Stimulated activated CD4-positive, alpha-beta T cell treated with anti-CD3 and anti-CD28 coated beads, TNF-alpha, amount 100 ng/mL, for 4 hours (primary cell): ENCODE measurements around the gene LRRC4.

ENCODE experiments used
- DNase-seq, 3 experiments: peaks; one replicate each; pipeline ENCODE4 v3.0.0-alpha.2; 2020; ENCODE audit warnings: low read depth in 3 of 3

Gene LRRC4

DNA sequence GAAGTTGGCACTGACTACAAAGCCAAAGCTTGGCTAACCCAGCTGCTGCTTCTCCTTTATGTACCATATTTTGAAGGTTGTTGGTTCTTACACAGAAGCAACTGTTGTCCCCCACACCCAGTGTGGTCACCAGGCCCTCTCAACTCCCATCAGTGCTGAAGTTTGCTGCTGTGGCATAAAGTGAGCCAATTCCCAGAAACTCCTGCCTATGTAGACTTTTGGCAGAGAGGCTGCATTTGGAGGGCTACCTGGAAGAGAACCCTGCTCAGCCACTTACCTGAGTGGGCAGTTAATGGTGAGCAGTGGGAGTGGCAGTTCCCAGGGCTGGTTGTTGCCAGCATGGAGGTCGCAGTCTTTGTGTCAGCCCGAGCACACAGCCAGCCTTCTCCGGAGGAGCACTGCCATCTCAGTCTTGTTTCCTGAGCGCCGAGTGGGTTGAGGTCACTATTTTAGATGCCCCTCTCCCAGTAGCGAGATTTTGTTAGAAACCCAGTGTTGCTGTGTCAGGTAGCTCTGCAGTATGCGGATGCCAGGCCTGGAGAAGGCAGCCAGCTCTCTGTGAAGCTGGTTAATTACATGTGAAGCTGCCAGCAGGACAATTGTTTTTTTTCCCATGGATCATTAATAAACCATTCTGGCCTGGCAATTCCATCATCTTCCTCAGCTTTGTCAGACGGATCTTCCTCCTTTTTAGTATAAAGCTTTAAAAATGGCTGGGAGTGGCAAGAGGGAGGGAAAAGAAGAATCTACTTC is 24.5 kb downstream of the LRRC4 start:
- DNase-seq = no peak

DNA sequence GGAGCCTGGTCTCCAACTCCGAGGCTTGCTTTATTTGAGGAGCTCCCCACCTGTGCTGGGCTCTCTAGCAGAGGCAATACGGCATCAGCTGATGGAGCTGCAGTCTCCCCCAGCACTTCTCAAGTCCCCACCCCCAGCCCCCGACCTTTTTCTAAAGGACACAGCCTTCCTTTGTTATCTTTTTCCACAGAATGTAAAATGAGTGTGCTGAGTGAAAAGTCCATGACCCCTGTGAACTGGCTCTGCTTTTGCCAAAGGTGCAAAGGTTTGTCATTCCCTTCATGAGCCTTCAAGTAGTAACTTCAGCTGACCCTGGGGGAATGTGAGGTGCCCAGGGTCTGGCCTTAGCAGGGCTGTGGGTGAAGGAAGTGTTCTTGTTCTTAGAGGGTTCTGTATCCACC is 25.5 kb downstream of the LRRC4 start:
- DNase-seq = no peak

DNA sequence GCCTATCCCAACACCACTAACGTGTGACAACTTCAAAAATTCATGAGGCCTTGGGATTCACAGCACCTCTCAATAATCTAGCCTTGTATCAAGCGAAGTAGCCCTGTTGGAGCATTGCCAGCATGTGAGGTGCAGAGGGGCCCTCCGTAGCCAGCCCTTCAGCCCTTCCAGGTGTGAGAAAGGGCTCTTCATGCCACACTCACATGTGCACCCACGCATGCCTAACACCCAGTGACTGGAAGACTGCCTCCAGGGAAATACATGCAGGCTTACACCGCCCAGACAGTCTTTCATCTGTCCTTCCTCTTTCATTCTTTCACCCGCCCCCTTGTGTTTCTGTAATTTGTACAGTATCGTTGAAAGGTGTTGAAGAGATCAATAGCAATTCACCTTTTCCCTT is 26.1 kb downstream of the LRRC4 start:
- DNase-seq = no peak

DNA sequence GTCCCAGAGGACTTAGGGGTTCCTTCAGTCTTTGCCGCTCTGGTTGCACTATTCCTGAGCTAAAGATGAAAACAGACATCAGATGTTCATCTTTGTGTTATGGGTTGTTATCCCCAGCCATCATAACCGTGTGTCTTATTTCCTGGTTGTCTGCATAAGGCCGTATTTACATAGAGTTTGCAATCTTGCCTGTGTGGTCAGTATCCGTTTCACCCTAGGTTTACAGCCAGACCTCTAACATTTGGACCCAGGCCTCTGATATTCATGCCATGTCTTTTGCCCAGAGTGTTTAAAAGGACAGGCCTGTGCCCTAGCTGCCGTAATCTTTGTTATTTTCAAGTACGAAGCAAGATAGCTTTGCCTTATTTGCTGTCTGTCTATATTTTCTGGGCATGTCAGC is 26.6 kb downstream of the LRRC4 start:
- no peak for DNase-seq

DNA sequence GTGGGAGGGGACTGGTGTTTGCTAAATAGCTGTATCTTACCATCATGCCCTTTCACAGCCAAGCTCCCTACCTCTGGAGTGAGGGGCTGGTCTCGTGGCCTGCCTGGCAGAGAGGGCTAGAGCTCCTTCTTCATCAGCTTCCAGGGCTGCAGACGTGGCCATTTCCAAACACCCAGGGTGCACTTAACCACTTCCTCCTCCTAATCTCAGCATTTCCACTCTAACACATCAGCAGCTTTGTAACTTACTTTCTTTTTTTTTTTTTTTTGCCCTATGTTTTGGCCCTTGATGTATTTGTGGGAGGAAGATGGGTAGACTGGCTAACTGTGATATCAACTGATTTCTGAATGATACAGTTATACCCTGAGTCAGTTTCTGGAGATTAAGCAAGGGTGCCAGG is 27.4 kb downstream of the LRRC4 start:
- DNase-seq = no peak

DNA sequence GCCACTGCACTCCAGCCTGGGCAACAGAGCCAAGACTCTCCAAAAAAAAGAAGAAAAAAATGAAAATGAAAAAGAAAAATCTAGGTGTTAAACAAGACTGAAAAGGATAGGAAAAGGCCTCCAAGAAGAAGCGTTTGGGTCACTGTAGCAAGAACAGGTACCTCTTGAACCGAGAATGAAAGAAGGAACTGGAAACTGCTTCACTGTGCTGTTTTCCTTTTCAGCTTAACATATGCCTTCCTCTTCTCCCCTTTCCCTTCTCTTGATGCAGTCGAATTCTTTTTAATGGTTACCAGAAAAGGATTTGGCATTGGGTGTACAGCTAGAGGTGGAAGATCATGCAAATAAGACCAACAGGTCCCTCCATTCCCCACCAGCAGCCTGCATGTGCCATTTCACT is 28.1 kb downstream of the LRRC4 start:
- DNase-seq = no peak

DNA sequence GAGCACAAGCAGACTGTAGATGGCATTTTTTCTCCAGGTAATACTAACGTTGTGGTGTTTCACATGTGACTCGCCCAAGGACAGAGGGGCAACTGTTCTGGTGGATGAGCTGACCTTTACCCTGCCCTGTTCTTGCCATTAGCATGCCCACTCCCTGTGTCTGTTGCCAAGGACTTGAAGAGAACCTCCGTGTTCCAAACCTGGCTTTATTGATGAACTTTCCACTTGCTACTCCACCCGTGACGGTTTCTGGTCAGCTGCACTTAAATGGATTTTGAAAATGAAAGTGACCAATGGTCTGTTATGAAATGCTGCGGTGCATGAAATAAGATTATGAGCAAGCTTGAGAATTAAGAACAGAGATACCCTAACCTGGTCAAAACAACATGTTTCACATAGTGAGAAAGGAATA is 30.4 kb downstream of the LRRC4 start:
- DNase-seq = no peak

DNA sequence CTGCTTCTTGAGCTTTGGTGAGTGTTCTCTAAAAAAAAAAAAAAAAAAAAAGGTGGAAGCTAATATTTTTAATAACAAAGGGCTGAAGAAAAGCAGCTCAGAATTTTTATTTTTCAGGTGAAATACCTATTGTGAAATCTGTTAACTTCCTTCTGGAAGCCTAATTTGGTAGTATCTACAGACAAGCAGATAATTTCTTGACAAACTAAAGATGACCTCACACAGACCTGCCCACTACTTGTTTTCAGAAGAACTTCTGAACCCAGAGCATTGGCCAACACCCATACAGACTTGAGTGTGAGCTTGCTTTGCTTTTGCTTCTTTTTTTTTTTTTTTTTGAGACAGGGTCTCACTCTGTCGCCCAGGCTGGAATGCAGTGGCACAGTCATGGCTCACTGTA is 31.2 kb downstream of the LRRC4 start:
- DNase-seq = no peak

DNA sequence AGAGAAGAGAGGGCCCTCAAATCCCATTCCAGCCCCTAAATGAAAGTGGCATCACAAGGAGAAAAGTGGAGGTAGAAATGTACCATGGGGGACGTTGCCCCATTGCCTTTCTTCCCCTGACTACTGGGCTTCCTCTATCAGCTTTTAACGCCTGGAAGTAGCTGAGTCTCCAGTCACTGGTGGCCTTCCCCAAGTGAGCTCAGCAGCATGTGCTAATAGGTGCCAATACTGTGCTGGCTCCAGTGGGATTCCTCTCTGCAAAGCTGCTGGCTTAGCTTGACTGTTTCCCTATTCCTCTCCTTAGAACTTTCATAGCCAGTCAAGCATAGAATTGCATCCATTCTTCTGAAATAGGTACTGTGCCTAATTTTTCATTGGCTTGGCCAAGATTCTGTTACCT is 32.6 kb downstream of the LRRC4 start:
- DNase-seq = no peak

DNA sequence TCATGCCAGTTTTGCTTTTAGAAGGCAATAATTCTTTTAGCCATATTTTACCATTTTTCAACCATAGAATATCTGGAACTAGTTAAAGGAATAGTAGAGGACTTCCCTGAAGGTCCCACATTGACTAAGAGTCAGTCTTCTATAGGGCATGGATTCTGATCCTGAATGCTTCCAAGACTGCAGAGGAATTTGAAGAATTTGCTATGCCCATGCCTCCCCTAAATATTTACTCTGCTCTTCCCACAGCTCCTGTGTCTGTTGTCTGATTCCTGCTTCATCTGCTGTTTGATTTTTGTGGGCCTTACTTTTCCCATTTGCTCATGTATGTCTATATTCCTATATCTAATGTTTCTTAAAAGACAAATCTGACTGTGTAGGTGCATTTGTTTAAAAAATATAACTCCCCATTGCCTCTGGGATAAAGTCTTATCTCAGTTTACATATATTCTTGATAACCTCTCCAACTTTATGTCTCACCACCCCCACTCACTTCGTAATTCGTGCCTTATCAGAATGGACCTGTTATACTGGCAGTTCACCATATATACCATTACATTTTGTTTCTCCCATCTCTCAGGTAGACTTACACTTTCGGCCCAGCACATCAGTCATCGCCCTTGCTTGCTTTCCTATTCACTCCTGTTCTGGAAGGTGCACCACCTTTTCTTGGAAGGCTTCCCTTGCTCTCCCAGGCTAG is 33.9 kb downstream of the LRRC4 start:
- DNase-seq = no peak

DNA sequence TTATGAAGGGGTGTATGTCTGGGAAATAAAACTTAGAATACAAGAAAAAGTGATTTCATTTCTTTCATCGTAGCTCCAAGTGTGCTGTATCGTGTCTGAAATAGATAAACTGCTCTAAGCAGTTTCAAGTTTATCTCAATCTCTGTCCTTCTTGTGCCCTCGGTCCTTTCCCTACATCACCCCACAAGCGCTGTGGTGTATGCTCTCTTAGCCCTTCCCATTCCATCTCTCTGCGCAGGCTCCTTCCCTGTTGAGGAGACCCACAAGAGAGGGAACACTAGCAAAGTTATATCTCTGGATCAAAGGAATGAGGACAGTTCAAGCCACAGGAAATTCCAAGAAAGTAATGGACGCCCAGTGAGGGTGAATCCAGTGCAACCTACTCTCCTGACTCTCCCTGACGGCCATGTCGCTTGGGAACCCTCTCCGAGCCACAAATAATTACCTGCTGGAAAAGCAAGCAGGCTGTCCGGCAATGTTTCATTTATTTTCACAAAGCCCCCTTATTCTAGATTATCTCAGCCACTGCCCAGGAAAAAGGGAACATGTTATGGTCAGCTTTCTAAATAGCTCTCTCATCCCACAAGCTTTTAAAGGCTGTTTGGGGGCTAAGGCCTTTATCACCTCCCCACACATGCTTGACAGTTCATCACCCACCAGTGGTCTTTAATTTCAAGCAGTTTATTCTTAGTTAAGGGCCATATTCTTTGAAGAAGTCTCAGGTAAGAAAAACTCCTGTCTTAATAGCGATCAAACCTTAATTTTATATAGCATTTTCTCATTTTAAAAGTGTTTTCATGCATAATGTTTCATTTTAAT is 34.8 kb downstream of the LRRC4 start:
- no peak for DNase-seq

DNA sequence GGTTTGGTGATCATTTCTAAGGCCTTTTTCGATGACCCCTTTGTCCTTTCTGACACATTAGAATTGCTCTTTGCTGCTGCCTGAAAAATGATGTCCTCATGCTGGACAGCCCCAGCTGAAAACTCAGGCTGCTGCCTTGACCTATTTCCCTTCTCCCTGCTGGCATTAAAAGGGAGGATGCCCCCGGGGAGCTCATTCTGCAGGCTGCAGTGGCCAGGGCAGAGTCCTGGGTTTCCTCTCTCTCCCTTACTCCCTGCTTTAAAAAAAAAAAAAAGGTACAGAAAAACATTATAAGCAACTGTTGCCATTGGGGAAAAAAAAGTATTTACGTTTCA is 35.4 kb downstream of the LRRC4 start:
- no peak for DNase-seq

DNA sequence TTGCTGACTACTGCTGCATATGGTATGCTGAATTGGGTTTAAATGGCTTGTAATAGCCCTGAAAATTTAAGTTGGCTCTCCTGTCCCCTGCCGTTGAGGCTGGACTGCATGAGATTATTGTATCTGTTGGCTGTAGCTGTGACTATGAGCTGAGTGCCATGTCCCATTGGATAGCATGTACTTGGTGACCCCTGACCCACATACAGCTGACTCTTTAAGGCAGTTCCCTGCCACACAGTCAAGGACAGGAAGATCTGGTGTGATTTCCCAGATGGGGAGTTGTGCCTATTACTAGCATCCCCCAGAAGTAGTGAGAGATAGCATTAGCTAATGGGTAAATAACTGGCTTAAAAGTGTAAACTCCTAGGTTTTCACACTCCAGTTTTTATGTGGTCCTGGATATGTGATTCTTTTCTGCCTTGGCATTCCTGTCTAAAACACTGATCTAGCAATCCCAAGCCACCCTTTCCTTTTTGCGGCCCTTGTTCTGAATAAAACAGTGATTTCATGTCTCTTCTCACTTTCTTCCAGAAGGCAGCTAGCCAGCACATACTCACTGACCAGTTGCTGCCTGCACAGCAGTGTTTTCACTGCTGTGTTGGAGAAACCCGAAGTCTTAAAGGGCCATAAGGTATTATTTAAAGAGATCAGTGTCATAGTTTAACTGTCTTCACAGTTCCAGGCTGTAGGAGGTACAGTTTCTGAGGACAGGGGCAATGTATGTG is 35.9 kb downstream of the LRRC4 start:
- DNase-seq = no peak

DNA sequence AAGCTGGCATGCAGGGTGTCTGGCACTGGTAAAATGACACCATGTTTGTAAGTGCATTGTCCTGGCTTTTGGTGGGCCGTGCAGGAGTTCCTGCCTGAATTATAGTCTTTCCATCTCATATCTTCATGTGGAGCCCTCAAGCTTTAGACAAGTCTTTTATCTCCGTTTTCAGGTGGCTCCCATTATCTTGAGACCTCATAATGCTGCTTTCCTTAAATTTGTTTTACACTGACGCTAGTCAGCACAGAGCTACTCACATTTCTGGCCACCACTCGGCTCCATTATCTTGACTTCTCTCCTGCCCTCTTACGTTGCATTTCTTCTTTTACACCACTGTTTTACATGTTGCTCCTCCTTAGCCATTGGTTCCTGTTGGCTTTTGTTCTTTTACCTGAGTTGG is 37.2 kb downstream of the LRRC4 start:
- DNase-seq = no peak

DNA sequence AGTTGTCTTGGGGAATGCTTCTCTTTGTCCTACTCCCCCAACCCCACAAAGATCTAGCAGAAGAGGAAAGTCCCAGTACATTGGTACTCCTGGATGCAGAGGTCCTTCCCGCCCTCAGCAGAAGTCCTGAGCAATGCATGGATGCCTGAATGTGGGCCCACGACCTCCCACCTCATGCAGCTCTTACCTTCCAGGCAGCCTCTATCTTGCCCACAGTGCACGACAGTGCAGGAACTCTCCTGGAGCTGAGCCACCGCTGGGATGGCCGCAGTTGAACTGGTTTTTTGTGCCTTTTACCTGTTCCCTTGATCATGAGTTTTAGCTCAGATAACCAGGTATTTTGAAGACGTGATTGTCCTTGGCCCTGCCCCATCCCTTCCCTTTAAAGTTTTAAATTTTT is 37.9 kb downstream of the LRRC4 start:
- DNase-seq = no peak

DNA sequence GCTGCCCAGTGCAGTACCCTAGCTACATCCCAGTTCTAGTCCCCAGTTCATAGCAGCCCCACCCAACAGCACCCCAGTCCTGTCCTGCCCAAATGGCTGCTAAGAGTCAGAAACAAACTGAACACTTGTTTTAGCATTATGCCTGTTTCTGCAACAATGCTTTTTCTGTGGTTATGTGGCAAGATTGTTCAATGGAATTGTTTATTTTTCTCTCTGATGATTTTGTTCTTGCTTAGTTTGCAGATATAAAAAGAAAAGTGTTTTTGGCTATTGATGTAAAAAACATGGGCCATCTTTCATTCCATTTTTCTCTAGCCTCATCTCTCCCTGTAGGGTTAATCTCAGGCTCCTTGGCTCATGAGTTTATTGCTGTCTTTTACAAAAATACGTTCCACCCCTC is 42.5 kb downstream of the LRRC4 start:
- no peak for DNase-seq

DNA sequence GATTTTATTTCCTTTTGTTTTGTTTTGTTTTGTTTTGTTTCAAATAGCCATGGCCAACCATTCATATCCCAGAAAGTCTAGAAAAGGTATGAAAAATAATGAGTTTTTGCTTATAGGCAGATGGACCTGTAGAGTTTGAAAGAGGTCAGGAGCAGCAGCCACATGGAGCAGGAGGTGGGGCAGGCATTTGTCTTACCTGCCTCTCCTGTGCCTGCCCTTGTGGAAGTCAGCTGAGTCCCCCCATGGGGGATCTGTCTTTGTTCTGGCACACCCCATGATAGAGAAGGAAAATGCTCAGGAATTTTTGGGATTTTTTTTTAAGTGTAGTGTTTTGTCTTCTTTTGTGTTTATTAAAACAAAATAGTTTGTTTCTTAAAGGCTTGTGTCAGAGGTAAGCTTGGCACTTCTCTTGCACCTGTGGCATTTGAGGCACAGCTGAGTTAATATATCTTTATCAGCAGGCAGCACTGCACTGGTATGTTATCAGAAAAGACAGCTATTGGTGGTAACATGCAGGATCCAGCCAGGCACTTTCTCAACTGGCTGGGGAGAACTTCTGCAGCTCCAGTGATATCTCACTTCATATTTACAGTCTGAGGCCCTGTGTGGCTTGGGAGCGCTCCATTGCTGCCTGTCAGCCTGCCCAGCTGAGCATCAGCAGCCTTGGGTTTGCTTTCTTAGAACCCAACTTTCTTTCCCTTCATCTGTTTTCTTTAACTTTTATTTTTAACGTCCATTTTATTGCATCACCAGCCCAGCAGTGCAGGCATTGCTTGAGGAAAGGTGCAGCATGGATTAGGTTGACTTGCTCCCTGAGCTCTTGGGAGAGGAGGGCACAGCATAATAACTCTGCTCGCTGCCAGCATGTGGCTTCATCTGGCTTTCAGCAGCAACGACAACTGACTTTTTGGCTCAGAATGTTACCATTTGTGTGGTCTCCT is 44.4 kb downstream of the LRRC4 start:
- no peak for DNase-seq

DNA sequence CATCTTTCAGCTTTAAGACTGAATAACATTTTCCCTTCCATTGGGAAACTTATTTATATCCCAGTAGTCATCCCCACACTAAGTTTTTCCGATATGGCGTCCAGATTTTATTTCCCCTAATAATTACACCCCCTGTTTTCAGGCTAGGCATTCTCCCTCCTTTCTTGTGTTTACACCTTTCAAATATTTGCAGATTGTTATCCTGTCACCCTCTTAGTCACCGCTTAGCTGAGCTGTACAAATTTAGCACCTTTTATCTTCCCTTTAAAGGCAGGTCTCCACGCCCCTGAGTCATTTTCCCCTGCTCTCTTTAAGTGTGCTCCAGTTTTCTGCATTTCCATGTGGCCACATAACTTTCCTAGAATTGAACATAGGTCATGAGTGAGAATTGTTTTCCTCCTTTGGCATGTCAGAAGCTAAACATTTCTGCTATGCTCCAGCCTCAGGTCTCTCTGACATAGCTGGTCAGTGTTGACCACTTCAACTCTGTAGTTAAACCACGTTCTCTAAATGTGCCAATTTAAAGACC is 47.4 kb downstream of the LRRC4 start:
- no peak for DNase-seq

DNA sequence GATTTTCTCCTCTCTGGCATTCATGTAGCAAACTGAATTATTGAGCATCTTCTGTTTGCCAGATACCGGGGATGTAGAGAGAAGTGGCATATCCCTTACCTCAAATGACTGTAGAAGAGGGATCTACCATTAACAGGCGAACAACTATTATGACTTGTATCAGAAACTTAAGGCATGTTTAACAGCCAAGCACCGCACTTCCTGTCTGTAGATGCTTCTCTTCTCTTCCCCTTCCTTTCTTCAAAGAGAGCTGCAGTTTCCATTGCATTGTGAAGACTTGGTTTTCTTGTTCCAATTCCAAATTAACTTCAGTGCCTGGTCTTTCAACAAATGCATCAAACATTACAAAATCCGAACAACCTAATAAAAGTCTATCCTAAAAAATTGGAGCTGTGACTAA is 49.3 kb downstream of the LRRC4 start:
- DNase-seq = no peak

DNA sequence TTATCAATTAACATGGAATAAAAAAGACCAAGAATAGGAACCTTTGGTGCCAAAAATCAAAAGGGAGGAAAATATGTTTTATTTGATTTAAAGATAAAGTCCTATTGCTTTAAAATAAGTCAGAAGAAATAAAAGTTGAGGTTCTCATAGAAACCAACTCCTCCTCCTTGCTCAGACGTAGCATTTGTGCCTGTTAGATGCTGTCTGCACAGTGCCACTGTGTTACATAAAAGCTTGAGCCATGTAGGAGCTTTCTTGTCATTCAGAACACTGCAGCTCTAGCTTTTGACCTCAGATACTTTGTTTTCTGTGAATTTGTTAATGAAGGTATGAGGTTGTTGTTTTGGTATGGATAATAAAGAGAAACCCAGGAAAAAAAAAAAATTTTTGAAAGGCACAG is 50.3 kb downstream of the LRRC4 start:
- no peak for DNase-seq

DNA sequence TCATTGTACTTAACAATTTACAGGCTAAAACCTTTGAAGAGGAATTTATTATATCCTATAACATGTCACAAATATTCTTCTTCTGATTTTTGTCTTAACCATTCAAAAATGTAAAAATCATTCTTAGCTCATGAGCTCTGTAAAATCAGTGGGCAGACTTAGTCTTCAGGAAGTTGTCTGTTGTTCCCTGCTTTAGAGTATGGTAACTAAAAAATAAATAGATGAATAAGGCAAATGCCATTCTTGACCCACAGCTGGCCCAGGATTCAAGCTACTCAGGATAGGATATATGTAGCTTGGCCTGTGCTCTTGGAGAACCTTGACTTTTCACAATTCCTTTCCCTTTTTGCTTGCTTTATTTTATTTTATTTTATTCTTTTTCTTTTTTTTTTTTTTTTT is 51.5 kb downstream of the LRRC4 start:
- no peak for DNase-seq
